PFSK-1 (cell line): ENCODE data around the gene DDT. TPM values are rescaled to one million over a fixed set of nuclear protein-coding genes. Genes with fewer than 3 reads are reported as not detected.
"Not testable (repeated sequence)": the region's sequence is repeated elsewhere in the genome, so short reads cannot be mapped to it uniquely, and the experiment has no call there.

Source experiments
- FOXP2 ChIP-seq: optimal IDR thresholded peaks from 2 replicates; pipeline ENCODE3; 2011; ENCODE audit warnings: borderline replicate concordance, control low read depth, inconsistent platforms; ENCODE audit not compliant: insufficient read depth; ENCODE audit errors: extremely low read length, extremely low read depth
- POLR2AphosphoS5 ChIP-seq: IDR thresholded peaks from 2 replicates; pipeline ENCODE4 v1.6.1; 2012; ENCODE audit warnings: low read depth, mild to moderate bottlenecking, control low read depth, low read length, moderate library complexity
- REST ChIP-seq, 2 experiments: IDR thresholded peaks; 2 replicates each; pipeline versions ENCODE4 v1.6.1 to v1.8.0; 2011 to 2012; ENCODE audit warnings: low read depth in 2 of 2, low read length in 2 of 2, control low read depth in 1 of 2, inconsistent platforms in 1 of 2, mild to moderate bottlenecking in 1 of 2, moderate library complexity in 1 of 2; ENCODE audit not compliant: insufficient read depth in 1 of 2
- SIN3A ChIP-seq: IDR thresholded peaks from 2 replicates; pipeline ENCODE4 v1.6.1; 2012; ENCODE audit warnings: mild to moderate bottlenecking, low read length, moderate library complexity, borderline replicate concordance; ENCODE audit not compliant: insufficient read depth
- TAF1 ChIP-seq: IDR thresholded peaks from 2 replicates; pipeline ENCODE4 v1.6.1; 2012; ENCODE audit warnings: low read length, control low read depth, borderline replicate concordance; ENCODE audit not compliant: insufficient read depth
- polyA plus RNA-seq: library from polyadenylated mRNA; unstranded; fragments of >200 nt; gene quantifications from one replicate; pipeline ENCODE4 v1.2.1, GENCODE V29; 2012; ENCODE audit warnings: low read depth, missing spikeins; ENCODE audit not compliant: insufficient read length

The DDT gene
- 153 TPM for polyA plus RNA-seq

DNA sequence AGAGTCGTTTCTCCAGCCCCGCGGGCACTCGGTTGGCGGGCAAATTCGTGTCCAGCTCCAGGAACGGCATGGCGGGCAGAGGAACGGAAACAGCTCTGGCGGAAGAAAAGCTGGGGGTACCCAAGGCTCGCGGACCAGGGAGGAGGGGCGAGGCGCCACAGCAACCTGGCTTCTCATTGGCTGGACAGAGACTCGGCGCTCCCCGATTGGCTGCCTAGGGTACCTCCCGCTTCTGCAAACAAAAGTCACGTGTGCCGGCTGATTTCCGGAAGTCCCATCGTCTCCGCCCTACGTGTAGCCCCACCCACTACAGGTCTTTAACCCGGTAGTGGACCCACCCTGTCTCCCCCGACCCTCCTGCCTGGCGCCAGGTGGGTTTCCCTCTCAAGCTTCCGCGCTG is at the start of gene DDT:
Gene DDT (minus strand): TSS at position 97 of the 400 bp plus-strand sequence. CDS start 27 bp downstream, at position 70.
- TF ChIP-seq FOXP2; SIN3A; REST (IDR thresholded peaks at IDR 0.05; ENCODE audit: insufficient read depth in 1 of 2, low read depth in 2 of 2, low read length in 2 of 2): not testable (repeated sequence)

- TF ChIP-seq TAF1 = no peak
- no peak for TF ChIP-seq POLR2AphosphoS5
- TF ChIP-seq FOXP2 = no peak
- TF ChIP-seq SIN3A = no peak
- TF ChIP-seq REST (IDR thresholded peaks at IDR 0.05; ENCODE audit: insufficient read depth in 1 of 2, low read depth in 2 of 2, low read length in 2 of 2) = no peak
Observed at GRCh38 chr22:24023204-24023789, 49.1 kb upstream of the DDT start.

DNA sequence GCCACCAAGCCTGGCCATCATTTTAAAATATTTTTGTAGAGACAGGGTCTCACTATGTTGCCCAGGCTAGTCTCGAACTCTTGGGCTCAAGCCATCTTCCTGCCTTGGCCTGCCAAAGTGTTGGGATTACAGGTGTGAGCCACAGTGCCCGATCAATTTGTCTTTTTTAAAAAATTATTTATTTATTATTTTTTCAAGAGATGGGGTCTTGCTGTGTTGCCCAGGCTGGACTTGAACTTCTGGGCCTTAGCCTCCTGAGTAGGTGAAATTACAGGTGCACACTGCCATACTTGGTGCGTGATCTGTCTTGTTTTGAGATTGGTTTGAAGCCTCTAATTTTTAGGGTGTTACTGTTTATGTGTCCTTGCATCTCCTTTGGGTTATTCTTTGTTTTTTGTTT is 47.1 kb upstream of the DDT start:
- TF ChIP-seq POLR2AphosphoS5 = no peak

GRCh38 chr22:24016156-24016555 is 41.9 kb upstream of the DDT start:
- TF ChIP-seq SIN3A (no peak), REST (IDR thresholded peaks at IDR 0.05; ENCODE audit: insufficient read depth in 1 of 2, low read depth in 2 of 2, low read length in 2 of 2) (no peak), POLR2AphosphoS5 (no peak), FOXP2 (no peak), TAF1 (no peak)

GRCh38 chr22:24011735-24012068 is 37.5 kb upstream of the DDT start:
- no peak for TF ChIP-seq SIN3A
- no peak for TF ChIP-seq FOXP2
- no peak for TF ChIP-seq POLR2AphosphoS5

- TF ChIP-seq SIN3A = no peak
- no peak for TF ChIP-seq POLR2AphosphoS5
- no peak for TF ChIP-seq FOXP2
- TF ChIP-seq TAF1 = no peak
- TF ChIP-seq REST (IDR thresholded peaks at IDR 0.05; ENCODE audit: insufficient read depth in 1 of 2, low read depth in 2 of 2, low read length in 2 of 2) = no peak
Observed at GRCh38 chr22:24010018-24010391, 35.8 kb upstream of the DDT start.
